Measurements from ENCODE around the gene PHLDB2. TPM values are rescaled to one million over a fixed set of nuclear protein-coding genes. Genes with fewer than 3 reads are reported as not detected.

Gene PHLDB2
- total RNA-seq, 1 experiment from 2014 or later, result 143 TPM

- TF ChIP-seq ZBTB33 (IDR thresholded peaks at IDR 0.05; ENCODE audit: extremely low read depth, insufficient replicate concordance, low read length) (no peak), SP1 (IDR thresholded peaks at IDR 0.05; ENCODE audit: low read depth) (no peak), CBX3 (IDR thresholded peaks at IDR 0.05; ENCODE audit: low read depth) (no peak), SRF (IDR thresholded peaks at IDR 0.05; ENCODE audit: low read depth) (no peak), REST (IDR thresholded peaks at IDR 0.05; ENCODE audit: low read depth) (no peak)
These were observed 20.9 kb upstream of the PHLDB2 start (continued) for GRCh38 chr3:111838133-111838532.

DNA sequence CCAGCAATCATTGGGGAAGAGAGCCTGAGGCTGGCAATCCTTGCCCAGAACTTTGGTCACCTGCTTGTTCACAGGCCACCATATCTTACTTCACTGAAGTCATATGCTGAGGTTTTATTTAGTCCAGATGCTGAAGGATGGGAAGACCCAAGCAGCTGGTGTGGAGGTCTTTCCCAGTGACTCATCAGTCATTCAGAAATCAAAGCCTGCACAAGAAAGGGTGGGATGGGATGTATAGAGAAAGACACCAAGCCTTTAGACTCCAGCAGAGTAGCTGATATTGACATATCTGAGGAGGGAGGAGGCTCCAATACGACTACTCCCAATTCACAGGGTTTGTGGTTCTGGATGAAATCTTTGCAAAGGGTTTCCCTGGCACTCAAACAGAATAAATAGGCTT lies 13.0 kb upstream of the PHLDB2 start:
- ATAC-seq (no peak), DNase-seq (ENCODE audit: low read depth, low spot score) (no peak)
- H4K20me1 ChIP-seq (ENCODE audit: insufficient read depth), result no peaks in the 10 kb centered on the region
- POLR2A ChIA-PET, result interaction anchor here (1.2 to 1.8 kb wide), 2 partner anchors 14 to 36 kb away, joined by 3 to 6 read pairs; no protein-coding TSS in a partner anchor
- BruUV-seq (replicated peaks), result no TSS peak
- H3K4me3 ChIP-seq (replicated peaks in 1 of 2; ENCODE audit: low read depth in 1 of 2, low read length in 2 of 2), result no peak overlapping the region
- H3K4me2 ChIP-seq (ENCODE audit: low read length), result peak overlapping the region; percentile 46; the same call in 1 of the 2 replicates
- H3K4me1 ChIP-seq (ENCODE audit: control insufficient read depth in 1 of 2, insufficient read depth in 2 of 2, low read length in 2 of 2), result peaks cover 48 to 55% of the 10 kb centered on the region in 2 experiments
- no peaks in the 10 kb centered on the region for H3K9me3 ChIP-seq (ENCODE audit: control insufficient read depth in 1 of 2, insufficient read depth in 1 of 2, low read depth in 1 of 2, low read length in 2 of 2)
- intact Hi-C loops (cut with micrococcal nuclease), result no loop called here
- no peak overlapping the region for H2AFZ ChIP-seq (ENCODE audit: low read depth, low read length, poor library complexity, severe bottlenecking)
- no peak overlapping the region for H3K9ac ChIP-seq (ENCODE audit: low read length)
- no peaks in the 10 kb centered on the region for H3K79me2 ChIP-seq (ENCODE audit: insufficient read depth, low read length)
- H3K27ac ChIP-seq (ENCODE audit: low read depth, low read length), result no peak overlapping the region
- no peaks in the 10 kb centered on the region for H3K27me3 ChIP-seq (ENCODE audit: insufficient read depth, low read length)
- RAD21 ChIA-PET (ENCODE audit: low non-redundant PET in 1 of 2, low total read pairs in 2 of 2, uncharacterized antibody in 2 of 2, unreplicated experiment in 2 of 2), result interaction anchor here in 1 of 2 experiments (0.8 kb wide), 1 partner anchor 14 kb away, joined by 4 read pairs; no protein-coding TSS in a partner anchor
- no peaks in the 10 kb centered on the region for H3K36me3 ChIP-seq (ENCODE audit: control insufficient read depth in 1 of 2, insufficient read depth in 2 of 2, low read length in 2 of 2)
- CTCF ChIA-PET, result no interaction called here
- no peaks in the 10 kb centered on the region for H3K9me2 ChIP-seq (ENCODE audit: insufficient read depth)
- TF ChIP-seq CTCF (IDR thresholded peaks at IDR 0.05 in 2 of 3, conservative IDR thresholded peaks at IDR 0.05 in 1 of 3; ENCODE audit: borderline replicate concordance in 1 of 3, insufficient read depth in 1 of 3, low read depth in 2 of 3, low read length in 2 of 3), result no peak
- no peak for TF ChIP-seq REST (IDR thresholded peaks at IDR 0.05; ENCODE audit: low read depth)
- no peak for TF ChIP-seq ZBTB33 (IDR thresholded peaks at IDR 0.05; ENCODE audit: extremely low read depth, insufficient replicate concordance, low read length)
- TF ChIP-seq EZH2phosphoT487 (IDR thresholded peaks at IDR 0.05; ENCODE audit: borderline replicate concordance), result no peak
- TF ChIP-seq RAD21 (IDR thresholded peaks at IDR 0.05; ENCODE audit: low read depth), result no peak
- TF ChIP-seq EZH2 (IDR thresholded peaks at IDR 0.05), result no peak
